ENCODE measurements around the gene KRTAP10-2. TPM values are rescaled to one million over a fixed set of nuclear protein-coding genes. Genes with fewer than 3 reads are reported as not detected.
"Not testable (repeated sequence)": the region's sequence is repeated elsewhere in the genome, so short reads cannot be mapped to it uniquely, and the experiment has no call there.

KRTAP10-2 gene
- total and polyA plus RNA-seq, 7 donors = not detected

- DNase-seq = no peak
- TF ChIP-seq POLR2AphosphoS5 (IDR thresholded peaks at IDR 0.05) (no peak), POLR2A (IDR thresholded peaks at IDR 0.05) (no peak), EP300 (IDR thresholded peaks at IDR 0.05) (no peak)
- TF ChIP-seq, protein P1, sequence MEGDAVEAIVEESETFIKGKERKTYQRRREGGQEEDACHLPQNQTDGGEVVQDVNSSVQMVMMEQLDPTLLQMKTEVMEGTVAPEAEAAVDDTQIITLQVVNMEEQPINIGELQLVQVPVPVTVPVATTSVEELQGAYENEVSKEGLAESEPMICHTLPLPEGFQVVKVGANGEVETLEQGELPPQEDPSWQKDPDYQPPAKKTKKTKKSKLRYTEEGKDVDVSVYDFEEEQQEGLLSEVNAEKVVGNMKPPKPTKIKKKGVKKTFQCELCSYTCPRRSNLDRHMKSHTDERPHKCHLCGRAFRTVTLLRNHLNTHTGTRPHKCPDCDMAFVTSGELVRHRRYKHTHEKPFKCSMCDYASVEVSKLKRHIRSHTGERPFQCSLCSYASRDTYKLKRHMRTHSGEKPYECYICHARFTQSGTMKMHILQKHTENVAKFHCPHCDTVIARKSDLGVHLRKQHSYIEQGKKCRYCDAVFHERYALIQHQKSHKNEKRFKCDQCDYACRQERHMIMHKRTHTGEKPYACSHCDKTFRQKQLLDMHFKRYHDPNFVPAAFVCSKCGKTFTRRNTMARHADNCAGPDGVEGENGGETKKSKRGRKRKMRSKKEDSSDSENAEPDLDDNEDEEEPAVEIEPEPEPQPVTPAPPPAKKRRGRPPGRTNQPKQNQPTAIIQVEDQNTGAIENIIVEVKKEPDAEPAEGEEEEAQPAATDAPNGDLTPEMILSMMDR (IDR thresholded peaks at IDR 0.05) = no peak
- H3K4me3 ChIP-seq = no peak overlapping the region
- H3K27me3 ChIP-seq = no peaks in the 10 kb centered on the region
- no peaks in the 10 kb centered on the region for H3K4me1 ChIP-seq
- 0 to 37% methylated on average over 1 of the region's 1 CpG for WGBS, 2 donors
- no peak overlapping the region for H3K27ac ChIP-seq
- H3K9me3 ChIP-seq = no peaks in the 10 kb centered on the region
- H3K36me3 ChIP-seq = no peaks in the 10 kb centered on the region
- intact Hi-C loops (cut with DNase I) = no loop called here
Measured at GRCh38 chr21:44564886-44565598, 13.7 kb upstream of the KRTAP10-2 start.

- intact Hi-C loops (cut with DNase I) = no loop called here
- Histone ChIP-seq H3K27me3 (peaks cover 0 to under 1% (median 0%) of the 10 kb centered on the region in 3 donors), H3K27ac (no peak overlapping the region), H3K4me1 (no peaks in the 10 kb centered on the region), H3K4me3 (no peak overlapping the region), H3K36me3 (no peaks in the 10 kb centered on the region), H3K9me3 (no peaks in the 10 kb centered on the region)
- no peak for DNase-seq
- WGBS, 2 donors = 93 to 95% methylated on average over 1 of the region's 1 CpG
- TF ChIP-seq EP300 (IDR thresholded peaks at IDR 0.05) (no peak), POLR2AphosphoS5 (IDR thresholded peaks at IDR 0.05) (no peak), POLR2A (IDR thresholded peaks at IDR 0.05) (no peak)
- TF ChIP-seq, protein P1 (IDR thresholded peaks at IDR 0.05) = no peak
Measured at GRCh38 chr21:44564099-44564498, 12.8 kb upstream of the KRTAP10-2 start.

DNA sequence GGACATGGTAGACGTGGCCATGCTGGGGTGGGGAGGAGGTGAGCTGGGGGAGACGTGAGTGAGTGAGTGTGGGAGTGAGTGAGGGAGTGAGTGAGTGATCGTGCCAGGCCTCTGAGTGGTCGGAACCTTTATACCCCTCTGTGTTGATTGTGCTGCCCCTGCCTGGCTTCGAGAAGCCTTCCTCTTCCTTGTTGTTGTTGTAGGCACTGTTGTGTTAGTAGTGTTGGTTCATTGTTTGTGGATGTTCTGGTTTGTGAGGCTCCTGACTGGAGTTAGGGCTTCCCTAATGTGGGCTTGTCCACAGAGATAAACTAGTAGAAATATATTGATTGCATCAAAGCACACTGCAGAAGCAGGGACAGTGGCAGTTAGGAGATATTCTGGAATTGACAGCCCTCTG is 7.4 kb upstream of the KRTAP10-2 start, which contains the start of gene KRTAP10-3:
KRTAP10-3 (minus strand) TSS at position 101 of the 400 bp plus-strand sequence; CDS start at position 21, 80 bp downstream.
- Histone ChIP-seq H3K4me3 (no peak within 1 kb of the TSS), H3K36me3 (no peaks in the 10 kb centered on the region), H3K27ac (no peak within 1 kb of the TSS), H3K4me1 (no peaks in the 10 kb centered on the region), H3K27me3 (peaks cover 0 to 36% (median 0%) of the 10 kb centered on the region in 3 donors), H3K9me3 (peaks cover 0 to 3% (median 0%) of the 10 kb centered on the region in 4 donors)
- WGBS, 2 donors = 65 to 73% methylated on average over 5 of the region's 5 CpGs
- intact Hi-C loops (cut with DNase I) = no loop called here
- no peak for DNase-seq
- TF ChIP-seq POLR2AphosphoS5 (IDR thresholded peaks at IDR 0.05) = no peak
- no peak for TF ChIP-seq POLR2A (IDR thresholded peaks at IDR 0.05)
- TF ChIP-seq, protein P1 (IDR thresholded peaks at IDR 0.05) = no peak
- no peak for TF ChIP-seq EP300 (IDR thresholded peaks at IDR 0.05)

- H3K27me3 ChIP-seq = peaks cover 0 to 36% (median 0%) of the 10 kb centered on the region in 3 donors
- DNase-seq; H3K4me1 ChIP-seq; H3K36me3 ChIP-seq; H3K9me3 ChIP-seq; H3K4me3 ChIP-seq; H3K27ac ChIP-seq; intact Hi-C loops (cut with DNase I): not testable (repeated sequence)
- WGBS, 2 donors = 69 to 75% methylated on average over 10 of the region's 10 CpGs
Measured at GRCh38 chr21:44558329-44558675, 7.0 kb upstream of the KRTAP10-2 start.

DNA sequence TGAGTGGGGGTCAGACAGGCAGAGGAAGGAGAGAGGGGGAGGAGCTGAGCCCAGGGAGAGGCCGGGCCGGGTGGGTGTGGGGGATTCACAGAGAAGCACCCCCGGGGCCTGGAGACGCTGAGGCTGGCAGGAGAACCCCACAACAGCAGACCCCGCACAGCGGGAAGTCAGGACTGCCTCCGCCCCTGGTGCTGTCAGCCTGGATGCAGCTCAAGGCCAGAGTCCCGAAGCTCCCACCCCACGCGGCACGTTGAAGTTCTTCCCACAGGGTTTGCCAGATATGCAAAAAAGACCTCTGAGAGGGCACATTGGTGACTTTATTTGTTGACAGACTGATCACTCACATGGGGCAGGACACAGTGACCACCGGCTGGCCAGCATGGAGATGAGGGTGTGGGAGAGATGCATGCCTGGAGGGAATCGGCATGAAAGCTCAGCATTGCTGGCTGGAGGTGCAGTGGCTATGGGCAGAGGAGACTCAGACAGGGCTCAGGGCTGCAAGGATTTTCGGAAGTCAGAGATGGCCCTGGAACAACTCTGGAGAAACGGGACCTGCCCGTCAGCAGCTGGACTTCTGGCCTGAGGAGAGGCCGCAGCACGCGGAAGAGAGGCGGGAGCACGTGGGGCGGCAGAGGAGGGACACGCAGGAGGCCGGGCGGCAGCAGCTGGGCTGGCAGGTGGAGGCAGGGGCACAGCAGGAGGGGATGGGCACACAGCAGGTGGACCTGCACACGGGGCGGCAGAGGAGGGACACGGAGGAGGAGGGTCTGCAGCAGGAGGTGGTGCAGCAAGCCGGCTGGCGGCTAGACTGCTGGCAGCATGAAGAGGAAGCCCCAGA is 6.4 kb upstream of the KRTAP10-2 start:
- peaks cover 0 to 3% (median 0%) of the 10 kb centered on the region in 4 donors for H3K9me3 ChIP-seq
- H3K27me3 ChIP-seq = peaks cover 0 to 36% (median 0%) of the 10 kb centered on the region in 3 donors
- H3K27ac ChIP-seq = no peak overlapping the region
- no peak overlapping the region for H3K4me3 ChIP-seq
- H3K4me1 ChIP-seq = no peaks in the 10 kb centered on the region
- intact Hi-C loops (cut with DNase I) = no loop called here
- TF ChIP-seq POLR2AphosphoS5 (IDR thresholded peaks at IDR 0.05) (no peak), POLR2A (IDR thresholded peaks at IDR 0.05) (no peak), EP300 (IDR thresholded peaks at IDR 0.05) (no peak)
- TF ChIP-seq, protein P1 (IDR thresholded peaks at IDR 0.05) = no peak
- 45 to 54% methylated on average over 30 of the region's 30 CpGs for WGBS, 2 donors
- DNase-seq = peak; percentile 52
- no peaks in the 10 kb centered on the region for H3K36me3 ChIP-seq

Measured in sigmoid colon (tissue), 7 donors.